ENCODE measurements around the gene NDRG3. TPM values are rescaled to one million over a fixed set of nuclear protein-coding genes. Genes with fewer than 3 reads are reported as not detected.
A peak's percentile ranks its signal among the peaks of the same experiment; 100 is the strongest.

NDRG3 gene
- total and polyA plus RNA-seq, 2 of the 4 experiments (the other 2 are of a cell fraction) = 24.8 to 34.2 TPM

GRCh38 chr20:36785308-36785707 is 39.4 kb upstream of the NDRG3 start:
- intact Hi-C loops (cut with micrococcal nuclease) = no loop called here
- in situ Hi-C loops (cut with MboI; ENCODE audit: low sequenced_read_pairs) = no loop called here

More at GRCh38 chr20:36785308-36785707, 39.4 kb upstream of the NDRG3 start:
- Histone ChIP-seq H3K4me2 (ENCODE audit: low read depth, low read length) (peak overlapping the region; percentile 10; the same call in 1 of the 2 replicates), H4K8ac (ENCODE audit: low read depth in 2 of 2, low read length in 2 of 2) (no peak overlapping the region), H4K91ac (ENCODE audit: insufficient read depth, low read depth, low read length) (no peak overlapping the region; the same call in 1 of the 2 replicates), H3K27ac (ENCODE audit: insufficient read depth, low read length) (peak overlapping the region; percentile 10; the same call in 1 of the 2 replicates), H2BK5ac (ENCODE audit: low read depth, low read length, poor library complexity, severe bottlenecking) (no peak overlapping the region), H3K9me3 (ENCODE audit: control insufficient read depth, insufficient read depth, low read length) (no peaks in the 10 kb centered on the region), H3K56ac (ENCODE audit: extremely low read depth, insufficient read depth, low read length) (no peak overlapping the region), H2AK9ac (replicated peaks; ENCODE audit: low read depth, low read length, poor library complexity) (no peak overlapping the region), H3K4me1 (ENCODE audit: control insufficient read depth, insufficient read depth, low read length) (peaks cover 14% of the 10 kb centered on the region), H4K5ac (ENCODE audit: low read depth, low read length) (no peak overlapping the region), H4K20me1 (ENCODE audit: insufficient read depth, low read length) (peaks cover 36% of the 10 kb centered on the region), H3K36me3 (ENCODE audit: control insufficient read depth, insufficient read depth, low read length) (peaks cover 30% of the 10 kb centered on the region), H3K14ac (replicated peaks; ENCODE audit: low read depth, low read length) (no peak overlapping the region), H3K4me3 (ENCODE audit: insufficient read depth, low read depth, low read length) (no peak overlapping the region), H3K18ac (ENCODE audit: low read depth, low read length) (no peak overlapping the region), H3K27me3 (ENCODE audit: control insufficient read depth, insufficient read depth, low read length) (no peaks in the 10 kb centered on the region), H3K4ac (ENCODE audit: low read depth, low read length) (no peak overlapping the region), H3K9me1 (ENCODE audit: insufficient read depth, low read length) (peaks cover 28% of the 10 kb centered on the region), H2AFZ (replicated peaks; ENCODE audit: low read length, poor library complexity) (no peak overlapping the region), H2BK20ac (ENCODE audit: low read depth, low read length) (no peak overlapping the region), H2BK15ac (ENCODE audit: low read depth, low read length) (no peak overlapping the region), H2BK120ac (ENCODE audit: low read depth, low read length) (no peak overlapping the region), H3K23ac (ENCODE audit: low read depth, low read length) (no peak overlapping the region), H3K79me1 (ENCODE audit: low read depth in 1 of 2, low read length in 2 of 2) (peaks cover 40 to 68% of the 10 kb centered on the region in 2 experiments), H3K9ac (ENCODE audit: low read depth, low read length) (no peak overlapping the region), H2AK5ac (ENCODE audit: low read depth, low read length) (no peak overlapping the region)
- ATAC-seq (ENCODE audit: low read depth) = peak; percentile 61
- WGBS, 2 experiments (ENCODE audit: extremely low coverage in 2 of 2, insufficient read length in 1 of 2) = 60% methylated on average over 1 of the region's 2 CpGs; no CpG with 5 or more reads in 1 of the 2 experiments
- no peak for TF ChIP-seq FOS (IDR thresholded peaks at IDR 0.05; ENCODE audit: low read depth, low read length)
- TF ChIP-seq MAZ (IDR thresholded peaks at IDR 0.05; ENCODE audit: borderline replicate concordance, low read depth, low read length) = no peak
- TF ChIP-seq BHLHE40 (IDR thresholded peaks at IDR 0.05; ENCODE audit: low read depth, low read length) = no peak
- TF ChIP-seq ELK1 (IDR thresholded peaks at IDR 0.05; ENCODE audit: borderline replicate concordance, low read depth, low read length) = no peak
- TF ChIP-seq POLR2A (IDR thresholded peaks at IDR 0.05; ENCODE audit: low read depth, low read length) = no peak
- TF ChIP-seq MAFK (IDR thresholded peaks at IDR 0.05; ENCODE audit: low read depth, low read length) = no peak
- TF ChIP-seq CEBPB (IDR thresholded peaks at IDR 0.05; ENCODE audit: low read depth, low read length) = no peak
- no peak for TF ChIP-seq CHD1 (IDR thresholded peaks at IDR 0.05; ENCODE audit: low read depth, low read length)
- ChIA-PET CTCF (no interaction called here), POLR2A (ENCODE audit: unreplicated experiment) (no interaction called here)
- DNase-seq = no peak
- dilution Hi-C loops (cut with HindIII; ENCODE audit: low sequenced_read_pairs, unreplicated experiment) = no loop called here
- no TSS peak for BruUV-seq (replicated peaks)
